Activated naive CD8-positive, alpha-beta T cell treated with anti-CD3 and anti-CD28 coated beads, Interleukin-2, amount 50 U/mL, for 24 hours (primary cell): ENCODE measurements around the gene ZNF492.
A peak's percentile ranks its signal among the peaks of the same experiment; 100 is the strongest.
"Not testable (repeated sequence)": the region's sequence is repeated elsewhere in the genome, so short reads cannot be mapped to it uniquely, and the experiment has no call there.

Experiments
- ATAC-seq: fragments of 150-1000 bp; cut with Tn5 transposase; one replicate; pipeline ENCODE4 v1.10.0; 2021
- DNase-seq: peaks from one replicate; pipeline ENCODE4 v3.0.0; 2021
- H3K27ac Mint-ChIP-seq: one replicate; pipeline ENCODE4 v1.8.0; 2021; ENCODE audit warnings: mild to moderate bottlenecking, mixed read lengths
- H3K27me3 Mint-ChIP-seq: one replicate; pipeline ENCODE4 v1.8.0; 2021; ENCODE audit warnings: mixed read lengths
- H3K36me3 Mint-ChIP-seq: one replicate; pipeline ENCODE4 v1.8.0; 2021; ENCODE audit warnings: low read depth, mixed read lengths
- H3K4me1 Mint-ChIP-seq: one replicate; pipeline ENCODE4 v1.8.0; 2021; ENCODE audit warnings: mixed read lengths
- H3K4me3 Mint-ChIP-seq: one replicate; pipeline ENCODE4 v1.8.0; 2021; ENCODE audit warnings: mild to moderate bottlenecking, moderate library complexity, mixed read lengths
- H3K9me3 Mint-ChIP-seq: one replicate; pipeline ENCODE4 v1.8.0; 2021; ENCODE audit warnings: mixed read lengths

The ZNF492 gene

GRCh38 chr19:22633706-22634449 is at the start of gene ZNF492:
TSS of gene ZNF492 (plus strand) at chr19:22634324. CDS start at chr19:22653400, 19,076 bp downstream.
- ATAC-seq: peak; percentile 97
- peak within 1 kb of the TSS; percentile 92 for H3K4me3 Mint-ChIP-seq
- not testable (repeated sequence) for H3K36me3 Mint-ChIP-seq

GRCh38 chr19:22595422-22595821 is 38.7 kb upstream of the ZNF492 start:
- Mint-ChIP-seq H3K27me3 (peaks cover 8% of the 10 kb centered on the region), H3K4me1 (no peaks in the 10 kb centered on the region), H3K36me3 (no peaks in the 10 kb centered on the region), H3K9me3 (peaks cover 33% of the 10 kb centered on the region), H3K27ac (no peak overlapping the region), H3K4me3 (no peak overlapping the region)
- DNase-seq (no peak), ATAC-seq (no peak)

More at GRCh38 chr19:22633706-22634449, at the start of gene ZNF492:
- Mint-ChIP-seq H3K27ac (peak within 1 kb of the TSS; percentile 90), H3K4me1 (peaks cover 12% of the 10 kb centered on the region), H3K9me3 (peaks cover 12% of the 10 kb centered on the region)
- H3K27me3 Mint-ChIP-seq: not testable (repeated sequence)
- DNase-seq: peak; percentile 77

GRCh38 chr19:22595918-22596341 is 38.2 kb upstream of the ZNF492 start:
- H3K9me3 Mint-ChIP-seq: peaks cover 33% of the 10 kb centered on the region
- ATAC-seq (no peak), DNase-seq (no peak)
- no peak overlapping the region for H3K4me3 Mint-ChIP-seq
- H3K27ac Mint-ChIP-seq: no peak overlapping the region
- peaks cover 8% of the 10 kb centered on the region for H3K27me3 Mint-ChIP-seq
- no peaks in the 10 kb centered on the region for H3K36me3 Mint-ChIP-seq
- H3K4me1 Mint-ChIP-seq: no peaks in the 10 kb centered on the region

GRCh38 chr19:22600690-22601648 is 33.2 kb upstream of the ZNF492 start:
- H3K4me3 Mint-ChIP-seq: no peak overlapping the region
- peaks cover 6% of the 10 kb centered on the region for H3K27me3 Mint-ChIP-seq
- no peaks in the 10 kb centered on the region for H3K36me3 Mint-ChIP-seq
- H3K4me1 Mint-ChIP-seq: no peaks in the 10 kb centered on the region
- H3K9me3 Mint-ChIP-seq: peaks cover 18% of the 10 kb centered on the region
- H3K27ac Mint-ChIP-seq: no peak overlapping the region
- no peak for ATAC-seq
- DNase-seq: no peak

GRCh38 chr19:22601906-22602630 is 32.1 kb upstream of the ZNF492 start:
- Mint-ChIP-seq H3K4me1 (no peaks in the 10 kb centered on the region), H3K27me3 (peaks cover 6% of the 10 kb centered on the region), H3K4me3 (no peak overlapping the region), H3K9me3 (peaks cover 18% of the 10 kb centered on the region), H3K27ac (no peak overlapping the region), H3K36me3 (no peaks in the 10 kb centered on the region)
- DNase-seq (no peak), ATAC-seq (no peak)

- no peaks in the 10 kb centered on the region for H3K4me1 Mint-ChIP-seq
- H3K27ac Mint-ChIP-seq: no peak overlapping the region
- H3K27me3 Mint-ChIP-seq: peaks cover 6% of the 10 kb centered on the region
- ATAC-seq (no peak), DNase-seq (no peak)
- H3K4me3 Mint-ChIP-seq: no peak overlapping the region
- H3K9me3 Mint-ChIP-seq: peaks cover 14% of the 10 kb centered on the region
- no peaks in the 10 kb centered on the region for H3K36me3 Mint-ChIP-seq
Observed at GRCh38 chr19:22602631-22603272, 31.4 kb upstream of the ZNF492 start.

- Mint-ChIP-seq H3K27me3 (peaks cover 6% of the 10 kb centered on the region), H3K27ac (no peak overlapping the region), H3K4me3 (no peak overlapping the region), H3K9me3 (peaks cover 9% of the 10 kb centered on the region), H3K4me1 (no peaks in the 10 kb centered on the region), H3K36me3 (no peaks in the 10 kb centered on the region)
- ATAC-seq (no peak), DNase-seq (no peak)
Observed at GRCh38 chr19:22603518-22604440, 30.3 kb upstream of the ZNF492 start.

- H3K36me3 Mint-ChIP-seq: no peaks in the 10 kb centered on the region
- no peaks in the 10 kb centered on the region for H3K27me3 Mint-ChIP-seq
- ATAC-seq: no peak
- H3K27ac Mint-ChIP-seq: no peak overlapping the region
- no peak for DNase-seq
- no peaks in the 10 kb centered on the region for H3K4me1 Mint-ChIP-seq
- no peak overlapping the region for H3K4me3 Mint-ChIP-seq
- peaks cover under 1% of the 10 kb centered on the region for H3K9me3 Mint-ChIP-seq
Observed at GRCh38 chr19:22604571-22605274, 29.4 kb upstream of the ZNF492 start.

GRCh38 chr19:22605275-22606211 is 28.6 kb upstream of the ZNF492 start:
- Mint-ChIP-seq H3K27me3 (no peaks in the 10 kb centered on the region), H3K9me3 (peaks cover 5% of the 10 kb centered on the region), H3K36me3 (no peaks in the 10 kb centered on the region), H3K4me1 (no peaks in the 10 kb centered on the region), H3K4me3 (no peak overlapping the region), H3K27ac (no peak overlapping the region)
- DNase-seq: no peak
- no peak for ATAC-seq

GRCh38 chr19:22606212-22606553 is 27.9 kb upstream of the ZNF492 start:
- no peaks in the 10 kb centered on the region for H3K4me1 Mint-ChIP-seq
- ATAC-seq: no peak
- H3K36me3 Mint-ChIP-seq: no peaks in the 10 kb centered on the region
- H3K27ac Mint-ChIP-seq: no peak overlapping the region
- no peaks in the 10 kb centered on the region for H3K27me3 Mint-ChIP-seq
- no peak overlapping the region for H3K4me3 Mint-ChIP-seq
- H3K9me3 Mint-ChIP-seq: peaks cover 5% of the 10 kb centered on the region
- no peak for DNase-seq

GRCh38 chr19:22606954-22607652 is 27.0 kb upstream of the ZNF492 start:
- no peak overlapping the region for H3K4me3 Mint-ChIP-seq

More at GRCh38 chr19:22606954-22607652, 27.0 kb upstream of the ZNF492 start:
- Mint-ChIP-seq H3K4me1 (no peaks in the 10 kb centered on the region), H3K27me3 (no peaks in the 10 kb centered on the region), H3K36me3 (no peaks in the 10 kb centered on the region), H3K27ac (no peak overlapping the region), H3K9me3 (peaks cover 11% of the 10 kb centered on the region)
- DNase-seq (no peak), ATAC-seq (no peak)
